WI38 (cell line): ENCODE data around the gene FBXO38.
A peak's percentile ranks its signal among the peaks of the same experiment; 100 is the strongest.

ENCODE experiments used
- H3K4me3 ChIP-seq: 2 replicates; pipeline ENCODE4 v1.5.1; 2011; ENCODE audit warnings: low read depth, mild to moderate bottlenecking, control low read depth, low read length
- TF ChIP-seq, protein P1 (sequence below): IDR thresholded peaks from 2 replicates; pipeline ENCODE4 v1.5.1; 2012; ENCODE audit warnings: low read depth, mild to moderate bottlenecking, control low read depth, low read length

The FBXO38 gene

DNA sequence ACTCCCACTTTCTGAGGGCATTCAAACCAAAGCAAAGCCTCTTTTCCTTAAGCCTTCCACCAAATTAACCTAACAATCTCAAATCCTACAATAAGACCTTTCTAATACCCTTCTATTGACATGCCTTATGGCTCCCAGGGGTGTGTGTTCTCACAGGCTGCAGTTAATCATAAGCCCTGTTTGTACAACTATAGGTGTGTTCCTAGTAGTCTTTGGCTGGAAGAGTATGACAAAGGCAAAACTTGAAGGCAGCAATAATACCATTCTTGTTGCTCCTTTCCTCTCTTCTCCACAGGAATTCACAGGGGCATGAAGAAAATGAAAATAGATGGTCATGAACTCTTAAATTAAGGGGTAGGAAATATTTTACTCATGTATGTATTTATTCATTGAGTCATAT, 10.9 kb upstream of the FBXO38 start:
- H3K4me3 ChIP-seq = no peak overlapping the region
- TF ChIP-seq, protein P1, sequence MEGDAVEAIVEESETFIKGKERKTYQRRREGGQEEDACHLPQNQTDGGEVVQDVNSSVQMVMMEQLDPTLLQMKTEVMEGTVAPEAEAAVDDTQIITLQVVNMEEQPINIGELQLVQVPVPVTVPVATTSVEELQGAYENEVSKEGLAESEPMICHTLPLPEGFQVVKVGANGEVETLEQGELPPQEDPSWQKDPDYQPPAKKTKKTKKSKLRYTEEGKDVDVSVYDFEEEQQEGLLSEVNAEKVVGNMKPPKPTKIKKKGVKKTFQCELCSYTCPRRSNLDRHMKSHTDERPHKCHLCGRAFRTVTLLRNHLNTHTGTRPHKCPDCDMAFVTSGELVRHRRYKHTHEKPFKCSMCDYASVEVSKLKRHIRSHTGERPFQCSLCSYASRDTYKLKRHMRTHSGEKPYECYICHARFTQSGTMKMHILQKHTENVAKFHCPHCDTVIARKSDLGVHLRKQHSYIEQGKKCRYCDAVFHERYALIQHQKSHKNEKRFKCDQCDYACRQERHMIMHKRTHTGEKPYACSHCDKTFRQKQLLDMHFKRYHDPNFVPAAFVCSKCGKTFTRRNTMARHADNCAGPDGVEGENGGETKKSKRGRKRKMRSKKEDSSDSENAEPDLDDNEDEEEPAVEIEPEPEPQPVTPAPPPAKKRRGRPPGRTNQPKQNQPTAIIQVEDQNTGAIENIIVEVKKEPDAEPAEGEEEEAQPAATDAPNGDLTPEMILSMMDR = no peak

GRCh38 chr5:148374690-148375360, 8.9 kb upstream of the FBXO38 start:
- no peak overlapping the region for H3K4me3 ChIP-seq
- TF ChIP-seq, protein P1 = peak; percentile 76

- TF ChIP-seq, protein P1 = no peak
- H3K4me3 ChIP-seq = no peak overlapping the region
Observed at GRCh38 chr5:148376198-148376597, 7.6 kb upstream of the FBXO38 start.

DNA sequence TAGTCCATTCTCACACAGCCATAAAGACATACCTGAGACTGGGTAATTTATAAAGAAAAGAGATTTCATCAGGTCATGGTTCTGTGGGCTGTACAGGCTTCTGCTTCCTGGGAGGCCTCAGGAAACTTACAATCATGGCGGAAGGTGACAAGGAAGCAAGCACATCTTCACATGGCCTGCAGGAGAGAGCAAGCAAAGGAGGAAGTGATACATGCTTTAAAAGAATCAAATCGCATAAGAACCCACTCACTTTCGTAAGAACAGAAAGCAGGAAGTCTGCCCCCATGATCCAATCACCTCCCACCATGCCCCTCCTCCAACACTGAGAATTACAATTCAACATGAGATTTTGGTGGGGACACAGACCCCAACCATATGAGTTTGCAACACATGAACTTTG, 5.1 kb upstream of the FBXO38 start:
- TF ChIP-seq, protein P1 = no peak

GRCh38 chr5:148379340-148379739, 4.4 kb upstream of the FBXO38 start:
- no peak overlapping the region for H3K4me3 ChIP-seq
- TF ChIP-seq, protein P1 = no peak

More for the DNA sequence above, 5.1 kb upstream of the FBXO38 start:
- no peak overlapping the region for H3K4me3 ChIP-seq

DNA sequence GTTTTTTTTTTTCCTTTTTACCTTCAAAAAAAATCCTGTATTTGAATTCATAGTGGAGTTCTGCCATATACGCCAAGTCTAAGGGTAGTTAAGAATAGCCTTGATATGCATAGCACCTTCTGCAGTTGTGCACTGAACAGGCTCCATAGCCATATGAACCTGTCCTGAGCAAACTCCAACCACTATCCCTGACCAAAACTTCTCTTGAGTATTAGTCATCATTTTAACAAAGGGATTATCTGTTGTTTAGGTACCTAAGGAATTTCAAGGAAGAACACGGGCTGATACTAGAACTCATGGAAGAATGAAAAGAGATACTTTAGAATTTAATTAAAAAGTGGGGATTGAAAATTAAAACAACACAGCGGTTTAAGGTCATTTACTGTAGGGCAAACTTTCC, 1.9 kb upstream of the FBXO38 start:
- no peak overlapping the region for H3K4me3 ChIP-seq
- TF ChIP-seq, protein P1 = no peak

DNA sequence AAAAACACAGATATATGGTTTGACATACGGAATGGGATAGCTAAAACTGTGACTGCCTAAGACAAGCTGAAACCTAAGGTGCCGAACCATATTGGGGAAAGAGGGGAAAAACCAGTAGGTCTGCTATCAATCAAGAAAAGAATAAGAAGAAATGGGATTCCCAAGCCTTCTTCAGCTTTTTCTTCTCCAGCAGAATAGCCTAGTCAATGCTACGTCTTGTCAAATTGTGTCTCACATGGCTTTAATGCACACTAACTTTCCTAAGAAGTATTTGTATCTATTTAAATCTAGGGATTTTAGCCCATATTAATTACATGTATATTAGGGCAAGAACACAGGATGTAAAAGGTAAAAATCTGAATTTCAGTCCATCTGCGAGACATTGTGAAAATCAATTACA, 797 bp upstream of the FBXO38 start:
- TF ChIP-seq, protein P1 = no peak
- H3K4me3 ChIP-seq = peak overlapping the region; percentile 92
